Hepatocyte (in vitro differentiated cells): ENCODE measurements around the gene TM6SF1. TPM values are rescaled to one million over a fixed set of nuclear protein-coding genes. Genes with fewer than 3 reads are reported as not detected.

ENCODE experiments used
- DNase-seq: peaks from one replicate; pipeline ENCODE4 v3.0.0-alpha.2; 2016; ENCODE audit warnings: low spot score
- H2AFZ ChIP-seq: fragments of 200-600 bp; sonication (generic); 2 replicates; pipeline ENCODE4 v1.6.0; 2016; ENCODE audit warnings: antibody characterized with exemption, mild to moderate bottlenecking
- H3K27ac ChIP-seq: fragments of 200-600 bp; sonication (generic); 2 replicates; pipeline ENCODE4 v1.5.1; 2016; ENCODE audit warnings: mild to moderate bottlenecking
- H3K27me3 ChIP-seq: fragments of 200-600 bp; sonication (generic); 2 replicates; pipeline ENCODE4 v1.6.1; 2016
- H3K36me3 ChIP-seq: fragments of 200-600 bp; sonication (generic); replicated peaks from 2 replicates; pipeline ENCODE4 v1.5.1; 2016; ENCODE audit warnings: low read depth; ENCODE audit not compliant: insufficient read depth
- H3K4me1 ChIP-seq: fragments of 200-600 bp; sonication (generic); 2 replicates; pipeline ENCODE4 v1.5.1; 2016; ENCODE audit warnings: mild to moderate bottlenecking, moderate library complexity; ENCODE audit not compliant: insufficient read depth
- H3K4me2 ChIP-seq: fragments of 200-600 bp; sonication (generic); 2 replicates; pipeline ENCODE4 v1.6.0; 2016
- H3K4me3 ChIP-seq: fragments of 200-600 bp; sonication (generic); 2 replicates; pipeline ENCODE4 v1.5.1; 2016; ENCODE audit warnings: mild to moderate bottlenecking
- H3K79me2 ChIP-seq: fragments of 200-600 bp; sonication (generic); 2 replicates; pipeline ENCODE4 v1.6.0; 2017; ENCODE audit warnings: mild to moderate bottlenecking
- H3K9me2 ChIP-seq: fragments of 200-600 bp; sonication (generic); replicated peaks from 2 replicates; pipeline ENCODE4 v1.6.0; 2017; ENCODE audit warnings: mild to moderate bottlenecking; ENCODE audit not compliant: insufficient read depth
- H3K9me3 ChIP-seq: fragments of 200-600 bp; sonication (generic); 2 replicates; pipeline ENCODE4 v1.5.1; 2016; ENCODE audit warnings: low read depth, mild to moderate bottlenecking
- H4K20me1 ChIP-seq: fragments of 200-600 bp; sonication (generic); 2 replicates; pipeline ENCODE4 v1.6.0; 2016; ENCODE audit warnings: mild to moderate bottlenecking; ENCODE audit not compliant: insufficient read depth, poor library complexity, severe bottlenecking
- EZH2 ChIP-seq: fragments of 200-600 bp; sonication (generic); IDR thresholded peaks from 2 replicates; pipeline ENCODE4 v1.6.1; 2016; ENCODE audit warnings: antibody characterized with exemption, mild to moderate bottlenecking, borderline replicate concordance
- EZH2phosphoT487 ChIP-seq: fragments of 200-600 bp; sonication (generic); IDR thresholded peaks from one replicate; pipeline ENCODE4 v1.6.1; 2018; ENCODE audit warnings: antibody characterized with exemption, mild to moderate bottlenecking, low read depth, moderate library complexity; ENCODE audit not compliant: unreplicated experiment, severe bottlenecking
- WGBS: methylation state at CpG from one replicate; pipeline ENCODE4 v1.1.6; 2016; ENCODE audit warnings: low lambda C conversion rate; ENCODE audit errors: missing lambda C conversion rate; 5-methylcytosine and 5-hydroxymethylcytosine counted together
- polyA plus RNA-seq: library from polyadenylated mRNA; unstranded; fragments of >200 nt; fragmentation: Nextera tagmentation; extraction: Ambion mirVana; gene quantifications from 2 replicates; pipeline ENCODE4 v1.2.1, GENCODE V29; 2016
- total RNA-seq: library from RNA; depleted of rRNA; stranded (reverse); fragments of >200 nt; gene quantifications from 2 replicates; pipeline ENCODE4 v1.2.3, GENCODE V29; 2014
- TF ChIP-seq, protein P1 (sequence below): fragments of 200-600 bp; sonication (generic); IDR thresholded peaks from 2 replicates; pipeline ENCODE4 v1.5.1; 2016; ENCODE audit warnings: antibody characterized with exemption, mild to moderate bottlenecking; ENCODE audit not compliant: poor library complexity

TM6SF1 gene
- total and polyA plus RNA-seq, 2 experiments from 2014 or later = 0.20 to 0.35 TPM

- Histone ChIP-seq H4K20me1 (no peaks in the 10 kb centered on the region), H3K9me3 (peaks cover 6% of the 10 kb centered on the region), H3K27me3 (no peaks in the 10 kb centered on the region), H3K4me3 (no peak overlapping the region), H2AFZ (no peak overlapping the region), H3K36me3 (no peaks in the 10 kb centered on the region), H3K79me2 (peaks cover 34% of the 10 kb centered on the region), H3K4me1 (no peaks in the 10 kb centered on the region), H3K9me2 (no peaks in the 10 kb centered on the region), H3K4me2 (no peak overlapping the region), H3K27ac (no peak overlapping the region)
- no peak for DNase-seq
- TF ChIP-seq, protein P1, sequence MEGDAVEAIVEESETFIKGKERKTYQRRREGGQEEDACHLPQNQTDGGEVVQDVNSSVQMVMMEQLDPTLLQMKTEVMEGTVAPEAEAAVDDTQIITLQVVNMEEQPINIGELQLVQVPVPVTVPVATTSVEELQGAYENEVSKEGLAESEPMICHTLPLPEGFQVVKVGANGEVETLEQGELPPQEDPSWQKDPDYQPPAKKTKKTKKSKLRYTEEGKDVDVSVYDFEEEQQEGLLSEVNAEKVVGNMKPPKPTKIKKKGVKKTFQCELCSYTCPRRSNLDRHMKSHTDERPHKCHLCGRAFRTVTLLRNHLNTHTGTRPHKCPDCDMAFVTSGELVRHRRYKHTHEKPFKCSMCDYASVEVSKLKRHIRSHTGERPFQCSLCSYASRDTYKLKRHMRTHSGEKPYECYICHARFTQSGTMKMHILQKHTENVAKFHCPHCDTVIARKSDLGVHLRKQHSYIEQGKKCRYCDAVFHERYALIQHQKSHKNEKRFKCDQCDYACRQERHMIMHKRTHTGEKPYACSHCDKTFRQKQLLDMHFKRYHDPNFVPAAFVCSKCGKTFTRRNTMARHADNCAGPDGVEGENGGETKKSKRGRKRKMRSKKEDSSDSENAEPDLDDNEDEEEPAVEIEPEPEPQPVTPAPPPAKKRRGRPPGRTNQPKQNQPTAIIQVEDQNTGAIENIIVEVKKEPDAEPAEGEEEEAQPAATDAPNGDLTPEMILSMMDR = no peak
- no peak for TF ChIP-seq EZH2phosphoT487
- TF ChIP-seq EZH2 = no peak
- 92% methylated on average over 4 of the region's 4 CpGs for WGBS
Observed at GRCh38 chr15:83163032-83163431, 55.6 kb downstream of the TM6SF1 start.

- no peak overlapping the region for H3K27ac ChIP-seq
- no peak overlapping the region for H2AFZ ChIP-seq
- TF ChIP-seq, protein P1 = no peak
- TF ChIP-seq EZH2 (no peak), EZH2phosphoT487 (no peak)
- no peaks in the 10 kb centered on the region for H3K27me3 ChIP-seq
- H3K4me2 ChIP-seq = no peak overlapping the region
- H4K20me1 ChIP-seq = no peaks in the 10 kb centered on the region
- no peak overlapping the region for H3K4me3 ChIP-seq
- H3K9me3 ChIP-seq = peaks cover 6% of the 10 kb centered on the region
- H3K79me2 ChIP-seq = peaks cover 44% of the 10 kb centered on the region
- H3K9me2 ChIP-seq = no peaks in the 10 kb centered on the region
- H3K36me3 ChIP-seq = no peaks in the 10 kb centered on the region
- no peaks in the 10 kb centered on the region for H3K4me1 ChIP-seq
- 95% methylated on average over 1 of the region's 1 CpG for WGBS
- no peak for DNase-seq
Observed at GRCh38 chr15:83164111-83164770, 56.8 kb downstream of the TM6SF1 start.

DNA sequence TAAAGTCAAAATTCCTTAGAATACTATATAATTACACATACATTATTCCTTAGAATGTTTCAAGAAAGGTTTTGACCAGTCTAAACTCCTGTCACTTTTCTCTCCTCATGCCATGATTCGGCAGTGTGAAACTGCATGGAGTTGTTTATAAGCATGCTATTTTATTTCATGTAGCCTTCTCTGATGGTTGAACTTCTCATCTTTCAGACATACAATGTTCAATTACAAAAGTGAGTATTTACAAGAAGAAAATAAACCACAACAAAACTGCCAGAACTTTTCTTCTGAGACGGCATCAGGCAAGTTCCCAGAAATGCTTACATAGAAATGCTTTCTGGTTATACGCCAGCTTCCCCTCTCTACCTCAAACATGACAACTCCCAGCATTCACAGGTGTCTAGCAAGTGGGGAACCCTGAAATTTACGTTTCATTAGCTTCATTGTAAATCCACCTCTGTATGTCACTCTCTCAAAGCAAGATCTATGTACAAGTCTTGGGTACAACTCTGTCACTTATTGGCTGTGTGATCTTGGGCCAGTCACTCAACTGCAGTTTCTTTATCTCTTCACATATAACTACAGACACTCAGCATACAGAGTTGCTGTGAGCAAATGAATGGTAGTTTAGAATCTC, 57.4 kb downstream of the TM6SF1 start:
- no peak overlapping the region for H2AFZ ChIP-seq
- H3K4me1 ChIP-seq = no peaks in the 10 kb centered on the region
- H3K4me3 ChIP-seq = no peak overlapping the region
- 93% methylated on average over 4 of the region's 4 CpGs for WGBS
- H3K27me3 ChIP-seq = no peaks in the 10 kb centered on the region
- H3K36me3 ChIP-seq = no peaks in the 10 kb centered on the region
- TF ChIP-seq, protein P1 = no peak
- TF ChIP-seq EZH2 (no peak), EZH2phosphoT487 (no peak)
- DNase-seq = no peak
- H3K79me2 ChIP-seq = peaks cover 50% of the 10 kb centered on the region
- peaks cover 6% of the 10 kb centered on the region for H3K9me3 ChIP-seq
- no peaks in the 10 kb centered on the region for H3K9me2 ChIP-seq
- H3K27ac ChIP-seq = no peak overlapping the region
- H4K20me1 ChIP-seq = no peaks in the 10 kb centered on the region
- no peak overlapping the region for H3K4me2 ChIP-seq
